ENCODE data around the gene RB1.

DNA sequence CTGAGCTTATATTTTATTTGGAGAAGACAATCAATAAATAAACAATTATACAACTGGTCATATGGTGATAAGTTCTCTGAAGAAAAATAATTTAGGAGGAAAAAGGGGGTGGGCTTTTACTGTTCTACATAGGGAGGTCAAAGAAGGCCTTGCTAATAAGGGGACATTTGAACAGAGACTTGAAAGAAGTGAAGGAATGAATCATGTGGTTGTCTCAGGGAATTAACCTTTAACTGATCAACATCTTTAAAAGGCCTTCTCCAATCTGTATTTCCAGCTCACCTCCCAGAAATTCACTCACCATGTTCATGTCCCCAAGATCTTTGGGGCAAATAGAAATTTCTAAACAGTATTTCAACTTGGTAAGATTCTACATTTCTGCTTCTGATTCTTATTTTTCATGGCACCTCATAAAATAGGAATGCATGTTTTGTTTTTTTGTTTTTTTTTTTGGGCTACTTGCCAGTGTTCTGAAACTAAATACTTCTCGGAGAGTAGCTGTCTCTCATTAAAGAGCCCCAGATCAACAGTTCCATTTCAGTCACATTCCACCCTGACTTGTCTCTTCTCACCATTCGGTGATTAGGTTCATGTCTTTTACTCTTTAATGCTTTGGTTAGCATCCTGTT lies 128.6 kb downstream of the RB1 start:
- TF ChIP-seq, protein P1, sequence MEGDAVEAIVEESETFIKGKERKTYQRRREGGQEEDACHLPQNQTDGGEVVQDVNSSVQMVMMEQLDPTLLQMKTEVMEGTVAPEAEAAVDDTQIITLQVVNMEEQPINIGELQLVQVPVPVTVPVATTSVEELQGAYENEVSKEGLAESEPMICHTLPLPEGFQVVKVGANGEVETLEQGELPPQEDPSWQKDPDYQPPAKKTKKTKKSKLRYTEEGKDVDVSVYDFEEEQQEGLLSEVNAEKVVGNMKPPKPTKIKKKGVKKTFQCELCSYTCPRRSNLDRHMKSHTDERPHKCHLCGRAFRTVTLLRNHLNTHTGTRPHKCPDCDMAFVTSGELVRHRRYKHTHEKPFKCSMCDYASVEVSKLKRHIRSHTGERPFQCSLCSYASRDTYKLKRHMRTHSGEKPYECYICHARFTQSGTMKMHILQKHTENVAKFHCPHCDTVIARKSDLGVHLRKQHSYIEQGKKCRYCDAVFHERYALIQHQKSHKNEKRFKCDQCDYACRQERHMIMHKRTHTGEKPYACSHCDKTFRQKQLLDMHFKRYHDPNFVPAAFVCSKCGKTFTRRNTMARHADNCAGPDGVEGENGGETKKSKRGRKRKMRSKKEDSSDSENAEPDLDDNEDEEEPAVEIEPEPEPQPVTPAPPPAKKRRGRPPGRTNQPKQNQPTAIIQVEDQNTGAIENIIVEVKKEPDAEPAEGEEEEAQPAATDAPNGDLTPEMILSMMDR (conservative IDR thresholded peaks at IDR 0.05; ENCODE audit: low read length) = no peak
- no peak for TF ChIP-seq EZH2phosphoT487 (IDR thresholded peaks at IDR 0.05; ENCODE audit: borderline replicate concordance, low read depth, low read length)

Data from OCI-LY7 (cell line).